ENCODE measurements around the gene CHCHD1.
"Not testable (repeated sequence)": the region's sequence is repeated elsewhere in the genome, so short reads cannot be mapped to it uniquely, and the experiment has no call there.

The CHCHD1 gene

GRCh38 chr10:73769396-73769795, 12.5 kb upstream of the CHCHD1 start:
- no peak for DNase-seq (ENCODE audit: low read depth)

GRCh38 chr10:73771722-73772280, 10.0 kb upstream of the CHCHD1 start:
- DNase-seq (ENCODE audit: low read depth) = peak; percentile 71

- peak; percentile 71 for DNase-seq (ENCODE audit: low read depth)
These were observed 9.3 kb upstream of the CHCHD1 start for GRCh38 chr10:73772281-73773151.

GRCh38 chr10:73773152-73773879, 8.5 kb upstream of the CHCHD1 start:
- DNase-seq (ENCODE audit: low read depth) = no peak

GRCh38 chr10:73774637-73775036, 7.2 kb upstream of the CHCHD1 start:
- DNase-seq (ENCODE audit: low read depth) = no peak

GRCh38 chr10:73779018-73779417, 2.8 kb upstream of the CHCHD1 start:
- no peak for DNase-seq (ENCODE audit: low read depth)

GRCh38 chr10:73779539-73780197, 2.2 kb upstream of the CHCHD1 start:
- DNase-seq (ENCODE audit: low read depth) = no peak

- no peak for DNase-seq (ENCODE audit: low read depth)
These were observed 1.5 kb upstream of the CHCHD1 start for GRCh38 chr10:73780301-73780700.

- no peak for DNase-seq (ENCODE audit: low read depth)
These were observed 882 bp upstream of the CHCHD1 start for GRCh38 chr10:73780966-73781365.

- DNase-seq (ENCODE audit: low read depth) = no peak
These were observed 335 bp upstream of the CHCHD1 start for GRCh38 chr10:73781548-73781878.

- DNase-seq (ENCODE audit: low read depth) = no peak
These were observed 869 bp downstream of the CHCHD1 start for GRCh38 chr10:73782749-73783085.

- peak; percentile 77 for DNase-seq (ENCODE audit: low read depth)
These were observed 3.4 kb downstream of the CHCHD1 start, which contains the start of gene ZSWIM8 for GRCh38 chr10:73785211-73785720. TSS of gene ZSWIM8 (plus strand) at chr10:73785606. CDS start at chr10:73785879, 273 bp downstream.

- peak; percentile 27 for DNase-seq (ENCODE audit: low read depth)
These were observed 4.1 kb downstream of the CHCHD1 start for GRCh38 chr10:73785721-73786511.

- DNase-seq (ENCODE audit: low read depth) = no peak
These were observed 4.7 kb downstream of the CHCHD1 start for GRCh38 chr10:73786512-73786885.

- not testable (repeated sequence) for DNase-seq (ENCODE audit: low read depth)
These were observed 5.4 kb downstream of the CHCHD1 start for GRCh38 chr10:73787031-73787800.

GRCh38 chr10:73788864-73789658, 7.2 kb downstream of the CHCHD1 start:
- no peak for DNase-seq (ENCODE audit: low read depth)

- no peak for DNase-seq (ENCODE audit: low read depth)
These were observed 7.8 kb downstream of the CHCHD1 start for GRCh38 chr10:73789659-73790055.

- no peak for DNase-seq (ENCODE audit: low read depth)
These were observed 9.2 kb downstream of the CHCHD1 start for GRCh38 chr10:73790886-73791625.

- no peak for DNase-seq (ENCODE audit: low read depth)
These were observed 10.1 kb downstream of the CHCHD1 start for GRCh38 chr10:73791871-73792400.
